PC-3 (cell line): Measurements from ENCODE around the gene ZFYVE28. TPM values are rescaled to one million over a fixed set of nuclear protein-coding genes. Genes with fewer than 3 reads are reported as not detected.

Source experiments
- ATAC-seq: fragments of 200-7000 bp; cut with Tn5 transposase; 2 replicates; pipeline ENCODE4 v1.9.1; 2020; ENCODE audit warnings: mild to moderate bottlenecking, moderate library complexity
- BruUV-seq: library from RNA; stranded (reverse); fragments of 400-500 nt; replicated peaks from 2 replicates; lab custom pipeline; 2021; lab: Mats Ljungman, UMichigan
- CTCF ChIA-PET: fragments of 300-600 bp; sonication (Branson Sonifier 250); formaldehyde crosslinking; loops from one replicate; lab custom pipeline; 2022; ENCODE audit warnings: antibody characterized with exemption; lab: Charles Lee
- POLR2A ChIA-PET: fragments of 300-600 bp; sonication (Branson Sonifier 250); formaldehyde crosslinking; loops from one replicate; lab custom pipeline; 2022; ENCODE audit warnings: antibody characterized with exemption; ENCODE audit not compliant: unreplicated experiment; lab: Charles Lee
- DNase-seq: peaks from one replicate; pipeline ENCODE4 v3.0.0-alpha.2; 2015
- H2AFZ ChIP-seq: fragments of 300-600 bp; sonication (generic); 2 replicates; pipeline ENCODE4 v1.6.0; 2016; ENCODE audit warnings: antibody characterized with exemption, low read length
- H3F3A ChIP-seq: fragments of 300-600 bp; sonication (generic); one replicate; pipeline ENCODE4 v1.6.0; 2017; ENCODE audit warnings: antibody characterized with exemption, low read length, control low read depth, mild to moderate bottlenecking; ENCODE audit not compliant: unreplicated experiment
- H3K27ac ChIP-seq: fragments of 300-600 bp; sonication (generic); 2 replicates; pipeline ENCODE4 v1.5.1; 2016; ENCODE audit warnings: mild to moderate bottlenecking, low read length
- H3K27me3 ChIP-seq: fragments of 300-600 bp; sonication (generic); 2 replicates; pipeline ENCODE4 v1.6.1; 2016; ENCODE audit warnings: low read length, mixed read lengths
- H3K36me3 ChIP-seq: fragments of 300-600 bp; sonication (generic); 2 replicates; pipeline ENCODE4 v1.6.1; 2016; ENCODE audit warnings: low read depth, mixed run types, low read length, mixed read lengths
- H3K4me1 ChIP-seq: fragments of 300-600 bp; sonication (generic); 2 replicates; pipeline ENCODE4 v1.5.1; 2016; ENCODE audit warnings: low read length; ENCODE audit not compliant: insufficient read depth
- H3K4me2 ChIP-seq: fragments of 300-600 bp; sonication (generic); 2 replicates; pipeline ENCODE4 v1.6.0; 2016; ENCODE audit warnings: low read length
- H3K4me3 ChIP-seq: fragments of 300-600 bp; sonication (generic); 2 replicates; pipeline ENCODE4 v1.5.1; 2016; ENCODE audit warnings: mild to moderate bottlenecking, low read length, mixed read lengths
- H3K79me2 ChIP-seq: fragments of 300-600 bp; sonication (generic); 2 replicates; pipeline ENCODE4 v1.6.1; 2017; ENCODE audit warnings: low read length, mixed read lengths
- H3K9ac ChIP-seq: fragments of 300-600 bp; sonication (generic); 2 replicates; pipeline ENCODE4 v1.6.0; 2016; ENCODE audit warnings: mild to moderate bottlenecking, low read length
- H3K9me2 ChIP-seq: fragments of 300-600 bp; sonication (generic); replicated peaks from 2 replicates; pipeline ENCODE4 v1.6.1; 2016; ENCODE audit warnings: mixed run types, low read length, mixed read lengths
- H3K9me3 ChIP-seq: fragments of 300-600 bp; sonication (generic); 2 replicates; pipeline ENCODE4 v1.6.1; 2016; ENCODE audit warnings: low read length, mixed read lengths
- H4K20me1 ChIP-seq: fragments of 300-600 bp; sonication (generic); 2 replicates; pipeline ENCODE4 v1.6.1; 2016; ENCODE audit warnings: low read length, mixed read lengths
- EZH2 ChIP-seq: fragments of 300-600 bp; sonication (generic); IDR thresholded peaks from one replicate; pipeline ENCODE4 v1.6.1; 2017; ENCODE audit warnings: antibody characterized with exemption, mild to moderate bottlenecking, low read length; ENCODE audit not compliant: unreplicated experiment
- EZH2phosphoT487 ChIP-seq: fragments of 300-600 bp; sonication (generic); IDR thresholded peaks from 2 replicates; pipeline ENCODE4 v1.6.1; 2018; ENCODE audit warnings: mild to moderate bottlenecking, antibody characterized with exemption, low read length, borderline replicate concordance
- intact Hi-C: fragments of 100-400 bp; cut with micrococcal nuclease; formaldehyde crosslinking; loops from 2 replicates; pipeline ENCODE4 v1.9.0; 2023
- total RNA-seq: library from RNA; depleted of rRNA; stranded (reverse); fragments of >200 nt; gene quantifications from 2 replicates; pipeline ENCODE4 v1.2.3, GENCODE V29; 2014
- TF ChIP-seq, protein P1 (sequence below): fragments of 300-600 bp; sonication (generic); conservative IDR thresholded peaks from 2 replicates; pipeline ENCODE4 v1.5.1; 2017; ENCODE audit warnings: antibody characterized with exemption, low read depth, mild to moderate bottlenecking, low read length

Gene ZFYVE28
- total RNA-seq, 1 experiment from 2014 or later: 8.0 TPM

- POLR2A ChIA-PET: no interaction called here
- H3K9me2 ChIP-seq: no peaks in the 10 kb centered on the region
- no peaks in the 10 kb centered on the region for H3K36me3 ChIP-seq
- no peaks in the 10 kb centered on the region for H3K79me2 ChIP-seq
- peak overlapping the region; percentile 87 for H3K4me2 ChIP-seq
- H4K20me1 ChIP-seq: no peaks in the 10 kb centered on the region
- intact Hi-C loops: no loop called here
- no peak overlapping the region for H3K27ac ChIP-seq
- no peaks in the 10 kb centered on the region for H3F3A ChIP-seq
- TF ChIP-seq EZH2 (no peak), EZH2phosphoT487 (no peak)
- TF ChIP-seq, protein P1, sequence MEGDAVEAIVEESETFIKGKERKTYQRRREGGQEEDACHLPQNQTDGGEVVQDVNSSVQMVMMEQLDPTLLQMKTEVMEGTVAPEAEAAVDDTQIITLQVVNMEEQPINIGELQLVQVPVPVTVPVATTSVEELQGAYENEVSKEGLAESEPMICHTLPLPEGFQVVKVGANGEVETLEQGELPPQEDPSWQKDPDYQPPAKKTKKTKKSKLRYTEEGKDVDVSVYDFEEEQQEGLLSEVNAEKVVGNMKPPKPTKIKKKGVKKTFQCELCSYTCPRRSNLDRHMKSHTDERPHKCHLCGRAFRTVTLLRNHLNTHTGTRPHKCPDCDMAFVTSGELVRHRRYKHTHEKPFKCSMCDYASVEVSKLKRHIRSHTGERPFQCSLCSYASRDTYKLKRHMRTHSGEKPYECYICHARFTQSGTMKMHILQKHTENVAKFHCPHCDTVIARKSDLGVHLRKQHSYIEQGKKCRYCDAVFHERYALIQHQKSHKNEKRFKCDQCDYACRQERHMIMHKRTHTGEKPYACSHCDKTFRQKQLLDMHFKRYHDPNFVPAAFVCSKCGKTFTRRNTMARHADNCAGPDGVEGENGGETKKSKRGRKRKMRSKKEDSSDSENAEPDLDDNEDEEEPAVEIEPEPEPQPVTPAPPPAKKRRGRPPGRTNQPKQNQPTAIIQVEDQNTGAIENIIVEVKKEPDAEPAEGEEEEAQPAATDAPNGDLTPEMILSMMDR: no peak
- no peaks in the 10 kb centered on the region for H3K27me3 ChIP-seq
- peaks cover 3% of the 10 kb centered on the region; the same call in 1 of the 2 replicates for H3K4me1 ChIP-seq
- peak overlapping the region; percentile 65 for H3K4me3 ChIP-seq
- no peak; the same call in 1 of the 2 replicates for ATAC-seq
- peak overlapping the region; percentile 74 for H3K9ac ChIP-seq
- TSS peak; percentile 70 for BruUV-seq
- no peaks in the 10 kb centered on the region for H3K9me3 ChIP-seq
- peak overlapping the region; percentile 87 for H2AFZ ChIP-seq
- no peak for DNase-seq
- CTCF ChIA-PET: no interaction called here
These were observed 54.3 kb downstream of the ZFYVE28 start for GRCh38 chr4:2363951-2364653.

DNA sequence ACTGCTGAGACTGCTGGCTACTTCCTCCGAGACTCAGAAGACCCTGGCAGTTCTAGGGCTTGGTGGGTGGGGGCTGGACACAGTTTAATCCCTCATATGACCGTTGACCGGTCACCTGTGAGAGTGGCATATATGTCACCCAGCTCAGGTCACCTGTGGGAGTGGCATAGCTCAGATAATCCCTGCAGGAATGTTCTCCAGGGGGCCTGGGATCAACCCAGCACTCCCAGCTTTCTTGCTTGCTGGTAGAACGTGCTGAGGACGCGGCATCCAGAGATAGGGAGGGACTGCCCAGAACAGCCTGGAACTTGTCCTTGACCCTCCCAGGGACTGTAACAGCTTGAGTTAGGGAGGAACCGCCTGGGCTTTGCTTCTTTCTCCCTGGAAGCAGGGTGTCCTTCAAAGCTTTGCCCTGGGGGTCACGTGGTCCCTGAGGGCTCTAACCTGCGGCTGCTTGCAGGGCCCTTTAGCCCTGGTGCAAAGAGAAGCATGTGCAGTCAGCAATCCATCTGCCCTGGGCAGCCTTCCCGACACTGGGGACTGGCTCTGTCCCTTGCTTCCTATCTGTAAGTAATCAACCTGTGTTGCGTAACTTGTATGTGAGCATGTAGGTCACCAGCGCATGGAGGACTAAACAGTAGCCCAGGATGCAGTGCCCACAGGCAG, 55.3 kb downstream of the ZFYVE28 start:
- intact Hi-C loops: no loop called here
- CTCF ChIA-PET: no interaction called here
- TF ChIP-seq EZH2 (no peak), EZH2phosphoT487 (no peak)
- TF ChIP-seq, protein P1: no peak
- Histone ChIP-seq H3K9me3 (no peaks in the 10 kb centered on the region), H3K4me1 (peaks cover 3% of the 10 kb centered on the region; the same call in 1 of the 2 replicates), H3K36me3 (no peaks in the 10 kb centered on the region), H3K4me3 (no peak overlapping the region), H2AFZ (no peak overlapping the region), H3F3A (no peaks in the 10 kb centered on the region), H3K27me3 (no peaks in the 10 kb centered on the region), H3K79me2 (no peaks in the 10 kb centered on the region), H3K27ac (no peak overlapping the region), H4K20me1 (no peaks in the 10 kb centered on the region), H3K9me2 (no peaks in the 10 kb centered on the region), H3K9ac (no peak overlapping the region), H3K4me2 (no peak overlapping the region)
- no peak for ATAC-seq
- POLR2A ChIA-PET: no interaction called here
- BruUV-seq: no TSS peak
- no peak for DNase-seq
